Measurements from ENCODE around the gene NUF2. TPM values are rescaled to one million over a fixed set of nuclear protein-coding genes. Genes with fewer than 3 reads are reported as not detected.
"Not testable (repeated sequence)": the region's sequence is repeated elsewhere in the genome, so short reads cannot be mapped to it uniquely, and the experiment has no call there.

Gene NUF2
- total RNA-seq, 1 experiment from 2014 or later: 102 TPM

GRCh38 chr1:163331116-163331515 is 9.4 kb downstream of the NUF2 start:
- no peak for DNase-seq (ENCODE audit: low read depth)

- no peak for DNase-seq (ENCODE audit: low read depth)
Measured at GRCh38 chr1:163335216-163335615, 13.5 kb downstream of the NUF2 start.

DNA sequence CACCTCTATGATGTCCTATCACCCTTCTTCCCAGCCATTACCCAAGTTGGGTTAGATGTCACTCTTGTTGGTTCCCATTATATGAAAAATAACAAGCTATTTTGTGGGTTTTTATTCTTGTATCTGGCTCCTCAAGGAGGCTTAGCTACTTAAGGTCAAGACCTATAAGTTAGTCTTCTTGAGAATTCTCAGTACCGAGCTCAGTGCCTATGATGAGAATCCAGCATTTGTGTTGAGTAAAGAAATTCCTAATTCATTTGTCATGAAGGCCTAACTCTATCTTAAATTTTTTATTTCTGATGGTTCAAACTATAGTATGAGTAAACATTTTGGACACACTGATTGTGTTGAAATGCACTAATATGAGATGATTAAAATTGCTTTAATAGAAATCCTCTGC is 15.9 kb downstream of the NUF2 start:
- DNase-seq (ENCODE audit: low read depth): no peak

DNA sequence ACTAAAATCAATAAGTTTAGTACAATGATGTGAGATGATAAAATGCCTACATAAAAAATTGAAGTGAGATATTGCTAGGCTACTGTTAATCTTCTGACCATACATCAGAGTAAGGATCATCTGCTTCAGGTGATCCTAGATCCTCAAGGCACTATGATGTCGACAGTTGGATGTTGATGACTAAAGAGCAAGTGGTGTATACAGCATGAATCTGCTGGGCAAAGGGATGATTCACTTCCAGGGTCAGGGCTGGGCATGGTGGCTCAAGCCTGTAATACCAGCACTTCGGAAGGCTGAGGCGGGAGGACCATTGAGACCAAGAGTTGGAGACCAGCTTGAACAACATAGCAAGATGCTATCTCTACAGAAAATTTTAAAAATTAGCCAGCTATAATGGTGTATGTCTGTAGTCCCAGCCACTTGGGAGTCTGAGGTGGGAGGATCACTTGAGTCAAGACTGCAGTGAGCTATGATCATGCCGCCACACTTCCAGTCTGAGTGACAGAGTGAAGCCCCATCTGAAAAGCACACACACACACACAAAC is 24.6 kb downstream of the NUF2 start:
- DNase-seq (ENCODE audit: low read depth): no peak

DNA sequence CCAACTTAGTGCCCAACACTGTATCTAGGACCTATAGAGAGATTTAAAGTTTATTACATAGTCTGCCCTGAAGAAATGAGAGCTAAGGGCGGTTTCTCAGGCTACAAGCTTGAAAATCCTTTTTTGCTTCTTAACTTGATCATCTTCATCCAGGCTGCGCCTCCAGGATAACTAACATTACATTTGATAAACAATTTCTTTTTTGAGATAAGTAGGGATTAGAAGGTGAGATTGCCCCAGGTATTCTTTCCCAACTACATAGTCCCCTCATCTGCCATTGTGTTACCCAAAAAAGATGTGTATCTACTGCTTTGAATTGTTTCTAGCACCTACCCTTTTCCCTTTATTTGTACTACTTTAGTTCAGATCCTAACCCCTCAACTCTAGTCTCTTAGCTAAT is 25.4 kb downstream of the NUF2 start:
- no peak for DNase-seq (ENCODE audit: low read depth)

- no peak for DNase-seq (ENCODE audit: low read depth)
Measured at GRCh38 chr1:163351912-163352311, 30.2 kb downstream of the NUF2 start.

GRCh38 chr1:163357378-163357777 is 35.6 kb downstream of the NUF2 start:
- DNase-seq (ENCODE audit: low read depth): no peak

DNA sequence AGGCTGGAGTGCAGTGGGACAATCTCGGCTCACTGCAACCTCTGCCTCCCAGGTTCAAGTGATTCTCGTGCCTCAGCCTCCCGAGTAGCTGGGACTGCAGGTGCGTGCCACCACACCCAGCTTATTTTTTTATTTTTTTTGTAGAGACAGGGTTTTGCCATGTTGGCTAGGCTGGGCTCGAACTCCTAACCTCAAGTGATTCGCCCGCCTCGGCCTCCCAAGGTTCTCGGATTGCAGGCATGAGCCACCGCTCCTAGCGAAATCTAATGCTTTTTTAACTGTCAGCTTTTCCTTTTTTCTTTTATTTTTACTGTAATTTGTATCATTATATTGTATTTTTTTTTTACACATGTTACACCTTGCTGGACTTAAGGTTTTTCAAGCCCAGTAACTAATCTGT is 36.4 kb downstream of the NUF2 start:
- not testable (repeated sequence) for DNase-seq (ENCODE audit: low read depth)

DNA sequence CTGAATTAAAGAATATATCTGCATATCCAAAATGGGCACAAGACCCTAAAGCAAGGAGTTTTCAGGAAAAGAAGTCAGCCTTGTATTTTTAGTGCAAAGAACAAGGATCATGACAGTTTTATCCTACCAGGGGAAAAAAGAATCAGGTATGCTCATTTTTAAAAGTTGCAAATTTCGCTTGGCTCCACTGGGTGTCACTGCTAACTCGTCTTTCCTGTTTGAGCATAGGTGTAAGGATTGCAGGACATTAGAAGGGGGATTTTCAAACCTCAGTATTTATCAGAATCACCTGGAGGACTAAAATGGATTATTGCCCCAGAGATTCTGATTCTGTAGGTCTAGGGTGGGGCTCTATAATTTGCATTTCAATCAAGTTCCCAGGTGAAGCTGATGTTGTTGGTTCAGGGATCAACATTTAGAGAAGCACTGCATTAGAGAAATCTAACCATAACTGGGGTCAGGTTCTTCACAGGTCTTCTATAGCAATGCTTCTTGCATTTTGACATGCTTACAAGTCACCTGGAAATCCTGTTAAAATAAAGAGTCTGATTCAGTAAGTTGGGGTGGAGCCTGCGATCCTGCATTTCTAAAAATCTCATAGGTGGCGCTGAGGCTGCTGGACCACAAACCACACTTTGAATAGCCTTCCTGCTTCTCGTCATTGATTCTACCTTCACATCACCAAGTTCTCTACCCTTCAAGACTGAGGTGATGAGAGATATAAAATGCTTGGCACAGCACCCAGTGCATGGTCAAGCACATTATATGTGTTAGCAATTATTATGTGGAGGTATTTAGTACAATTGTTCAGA is 39.6 kb downstream of the NUF2 start:
- DNase-seq (ENCODE audit: low read depth): peak; percentile 10

GRCh38 chr1:163365186-163365585 is 43.4 kb downstream of the NUF2 start:
- no peak for DNase-seq (ENCODE audit: low read depth)

DNA sequence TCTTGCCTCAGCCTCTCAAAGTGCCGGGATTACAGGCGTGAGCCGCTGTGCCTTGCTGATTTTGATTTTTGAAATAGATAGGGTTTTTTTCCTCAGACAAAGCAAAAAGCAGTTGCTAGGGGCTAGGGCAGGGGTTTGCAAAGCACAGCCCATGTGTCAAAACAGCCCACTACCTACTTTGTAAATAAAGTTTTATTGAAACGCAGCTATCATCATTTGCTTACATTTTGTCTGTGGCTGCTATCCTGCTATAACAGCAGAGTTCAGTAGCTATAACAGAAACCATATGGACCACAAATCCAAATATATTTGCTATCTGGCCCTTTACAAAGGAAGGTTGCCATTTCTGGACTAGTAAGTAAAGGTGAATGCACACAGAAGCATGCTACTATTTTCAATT is 44.8 kb downstream of the NUF2 start:
- no peak for DNase-seq (ENCODE audit: low read depth)

DNA sequence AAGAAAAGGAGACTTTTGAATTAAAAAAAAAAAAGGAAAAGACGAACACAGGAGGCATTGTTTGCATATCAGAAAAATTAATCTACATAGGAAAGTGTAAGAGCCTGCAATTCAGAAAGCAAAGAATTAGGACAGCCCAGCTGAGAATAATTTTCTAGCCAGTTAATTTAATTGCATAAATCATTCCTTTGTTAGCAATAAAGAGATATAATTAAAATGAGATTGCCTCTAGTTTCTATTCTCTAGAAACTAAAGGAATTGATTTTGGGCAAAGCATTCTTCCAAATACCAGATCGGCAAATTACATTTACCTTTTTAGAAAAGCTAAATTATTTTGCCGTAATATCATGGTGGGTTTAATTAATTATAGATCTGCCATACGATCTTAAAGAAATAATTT is 46.0 kb downstream of the NUF2 start:
- no peak for DNase-seq (ENCODE audit: low read depth)

DNA sequence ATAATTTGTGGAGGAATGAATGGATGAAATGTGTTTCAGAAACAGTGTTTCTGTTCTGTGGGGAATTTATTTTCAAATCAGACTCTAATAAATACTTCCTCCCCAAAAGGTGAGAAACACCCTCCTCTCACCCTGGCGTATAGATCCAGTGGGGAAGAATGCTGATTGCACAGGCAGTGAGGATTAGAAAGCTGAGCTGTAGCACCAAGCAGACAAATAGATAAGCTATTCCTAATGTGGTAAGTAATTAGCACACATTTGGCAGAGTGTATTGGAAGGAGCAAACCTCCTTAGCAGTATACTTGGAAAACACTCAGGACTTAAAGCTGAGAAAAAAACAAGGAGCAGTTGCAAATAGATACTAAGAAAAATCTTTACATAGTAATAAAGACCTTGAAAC is 50.8 kb downstream of the NUF2 start:
- DNase-seq (ENCODE audit: low read depth): no peak

- DNase-seq (ENCODE audit: low read depth): no peak
Measured at GRCh38 chr1:163378554-163378953, 56.8 kb downstream of the NUF2 start.

DNA sequence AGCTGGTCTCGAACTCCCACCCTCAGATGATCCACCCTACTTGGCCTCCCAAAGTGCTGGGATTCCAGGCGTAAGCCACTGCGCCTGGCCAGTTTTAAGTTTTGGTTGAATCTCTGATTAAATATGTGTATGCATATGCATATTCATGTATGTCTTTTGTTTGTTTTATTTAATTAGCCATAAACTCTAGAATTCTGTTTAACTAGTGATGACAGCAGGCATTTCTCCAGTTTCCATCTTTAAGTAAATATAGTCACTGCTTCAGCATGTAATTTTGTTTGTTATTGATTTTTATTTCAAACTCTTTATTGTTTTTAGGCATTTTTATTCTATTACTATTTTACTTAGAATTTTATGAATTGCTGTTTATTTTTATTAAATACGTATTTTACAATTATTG is 58.0 kb downstream of the NUF2 start:
- DNase-seq (ENCODE audit: low read depth): no peak

DNA sequence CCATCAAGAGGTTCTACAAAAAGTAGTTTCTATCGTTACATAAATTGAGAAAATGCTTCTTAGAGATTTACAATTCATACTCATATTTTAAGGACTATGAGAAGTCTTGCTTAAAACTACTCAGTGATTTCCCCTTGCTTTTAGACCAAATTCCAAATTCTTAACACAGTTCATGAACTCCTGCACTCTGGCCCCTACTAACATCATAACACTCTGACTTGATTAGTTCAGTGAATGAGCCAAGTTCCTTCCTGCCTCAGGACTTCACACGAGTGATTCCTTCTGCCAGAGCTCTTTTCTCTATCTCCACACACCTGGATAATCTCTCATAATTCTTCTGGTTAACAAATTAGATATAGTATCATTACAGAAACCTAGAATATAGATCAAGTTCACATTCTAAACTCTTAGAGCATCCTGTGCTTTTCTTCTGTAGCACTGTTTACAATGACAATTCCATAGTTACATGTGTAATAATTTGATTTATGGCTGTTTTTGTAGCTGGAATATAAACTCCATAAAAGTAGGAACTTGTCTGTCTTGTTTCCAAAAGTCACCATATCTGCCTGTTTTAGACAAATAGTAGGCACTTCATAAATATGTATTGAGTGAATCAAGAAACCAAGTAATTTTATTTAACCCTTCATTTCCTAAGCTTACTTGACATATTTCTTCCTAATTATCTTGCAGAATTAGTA is 59.9 kb downstream of the NUF2 start:
- no peak for DNase-seq (ENCODE audit: low read depth)

DNA sequence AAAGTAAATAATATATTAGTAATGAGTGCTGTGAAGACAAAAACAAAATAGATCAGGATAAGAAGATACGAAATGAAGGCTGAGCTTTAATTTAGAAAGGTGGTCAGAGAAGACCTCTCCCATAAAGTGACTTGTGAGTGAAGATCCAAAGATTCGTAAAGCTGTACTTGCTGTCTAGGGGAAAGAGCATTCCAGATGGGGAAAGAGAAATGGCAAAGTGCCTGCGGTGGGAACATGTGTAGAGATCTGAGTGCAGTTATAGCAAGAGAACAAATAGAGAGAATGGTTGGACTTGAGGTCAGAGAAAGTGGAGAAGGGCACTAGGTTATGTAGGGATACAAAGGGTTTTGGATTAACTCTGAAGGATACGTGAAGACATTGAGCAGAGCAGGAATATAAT is 60.6 kb downstream of the NUF2 start:
- DNase-seq (ENCODE audit: low read depth): no peak

DNA sequence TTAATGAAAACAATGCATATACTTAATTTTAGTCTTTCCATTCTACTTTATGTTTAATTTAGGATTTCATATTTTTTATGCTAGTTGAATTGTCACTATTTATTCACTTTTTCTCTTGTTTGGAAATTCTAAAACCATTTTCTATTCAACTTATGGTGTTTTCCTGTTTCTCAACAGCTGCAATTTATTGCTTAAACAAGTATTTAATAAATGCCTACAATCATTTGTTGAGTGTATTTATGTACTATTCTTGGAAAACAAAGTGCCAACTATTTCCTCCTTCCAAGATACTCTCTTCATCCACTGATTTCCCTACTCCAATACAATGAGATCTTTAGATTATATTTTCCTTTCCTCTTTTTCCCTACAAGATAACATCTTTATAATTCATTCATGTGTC is 65.4 kb downstream of the NUF2 start:
- DNase-seq (ENCODE audit: low read depth): no peak

GRCh38 chr1:163388970-163389369 is 67.2 kb downstream of the NUF2 start:
- DNase-seq (ENCODE audit: low read depth): no peak

- DNase-seq (ENCODE audit: low read depth): no peak
Measured at GRCh38 chr1:163395790-163396189, 74.0 kb downstream of the NUF2 start.

GRCh38 chr1:163397451-163398200 is 75.9 kb downstream of the NUF2 start:
- DNase-seq (ENCODE audit: low read depth): no peak

GRCh38 chr1:163399001-163399400 is 77.2 kb downstream of the NUF2 start:
- no peak for DNase-seq (ENCODE audit: low read depth)
